ENCODE data around the gene FABP1. TPM values are rescaled to one million over a fixed set of nuclear protein-coding genes. Genes with fewer than 3 reads are reported as not detected.

FABP1 gene
- not detected for polyA plus RNA-seq (2013, experiment 1 of 2)
- 0.71 TPM for polyA plus RNA-seq (2013, experiment 2 of 2)

GRCh38 chr2:88127888-88128653 lies at the start of gene FABP1:
TSS of gene FABP1 (minus strand) at chr2:88128062. CDS start at chr2:88128017, 45 bp downstream.
- H3K4me3 ChIP-seq (ENCODE audit: extremely low read depth, insufficient read depth, low read length, poor library complexity, severe bottlenecking) = no peak within 1 kb of the TSS
- no peaks in the 10 kb centered on the region for H3K36me3 ChIP-seq (ENCODE audit: control insufficient read depth, insufficient read depth, low read length)
- no peaks in the 10 kb centered on the region for H3K4me1 ChIP-seq (ENCODE audit: control insufficient read depth, insufficient read depth, low read length, poor library complexity, severe bottlenecking)
- WGBS, 2 experiments (ENCODE audit: insufficient coverage in 2 of 2) = 83 to 88% methylated on average over 7 to 10 of the region's 12 CpGs
- H3K9me3 ChIP-seq (ENCODE audit: control insufficient read depth, low read length) = no peaks in the 10 kb centered on the region
- H3K27ac ChIP-seq (ENCODE audit: low read depth, low read length, severe bottlenecking) = no peak within 1 kb of the TSS

DNA sequence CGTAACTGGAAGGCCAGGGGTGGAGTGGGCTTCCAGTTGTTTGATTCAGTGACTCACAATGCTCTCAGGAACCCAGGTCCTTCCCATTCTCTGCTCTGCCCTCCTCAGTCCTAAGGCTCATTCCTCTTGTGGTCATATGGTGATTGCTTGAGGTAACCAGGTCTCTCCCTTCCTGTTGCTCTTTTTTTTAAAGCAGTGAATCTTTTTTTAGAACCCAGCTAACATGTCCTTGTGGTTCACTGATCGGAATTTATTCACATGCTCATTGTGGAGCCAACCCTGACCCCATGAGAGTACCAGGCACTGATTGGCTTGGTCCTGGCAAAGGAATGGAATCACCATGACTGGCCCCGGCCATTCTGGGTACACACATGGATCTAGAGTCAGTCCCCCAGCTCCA lies 49.7 kb upstream of the FABP1 start:
- Histone ChIP-seq H3K9me3 (ENCODE audit: control insufficient read depth, low read length) (no peaks in the 10 kb centered on the region), H3K36me3 (ENCODE audit: control insufficient read depth, insufficient read depth, low read length) (no peaks in the 10 kb centered on the region), H3K4me1 (ENCODE audit: control insufficient read depth, insufficient read depth, low read length, poor library complexity, severe bottlenecking) (no peaks in the 10 kb centered on the region), H3K27ac (ENCODE audit: low read depth, low read length, severe bottlenecking) (no peak overlapping the region), H3K4me3 (ENCODE audit: extremely low read depth, insufficient read depth, low read length, poor library complexity, severe bottlenecking) (no peak overlapping the region)
- WGBS, 2 experiments (ENCODE audit: insufficient coverage in 2 of 2) = 90 to 98% methylated on average over 2 to 3 of the region's 3 CpGs

DNA sequence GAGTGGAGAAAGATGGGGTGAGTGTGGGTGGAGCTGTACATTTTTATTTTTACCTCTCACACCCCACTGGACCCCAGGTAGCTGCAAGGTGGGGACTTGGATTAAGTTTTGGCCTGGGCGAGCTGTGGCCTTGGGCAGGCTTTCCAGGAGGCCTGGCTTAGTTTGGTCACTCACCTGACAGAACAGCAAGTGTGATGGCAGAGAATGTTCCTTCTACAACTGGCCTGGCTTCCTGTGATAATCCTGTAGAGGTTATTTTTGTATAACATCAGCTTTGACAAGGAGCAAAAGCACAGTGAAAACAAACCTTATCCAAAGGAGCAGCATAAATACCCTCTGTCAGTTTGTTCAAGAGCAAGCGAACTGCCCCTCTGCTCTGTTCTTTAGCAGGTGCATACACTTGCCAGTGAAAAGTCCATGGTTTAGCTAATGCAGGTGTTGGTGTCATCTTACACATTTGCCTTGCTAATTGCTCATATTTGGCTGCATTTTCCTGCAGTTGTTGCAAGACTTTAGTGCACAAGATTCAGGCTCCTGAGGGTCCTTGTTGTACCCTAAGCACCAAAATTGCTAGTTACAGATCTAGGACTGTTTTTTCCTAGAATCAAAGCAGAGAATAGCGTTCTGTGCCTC lies 48.6 kb upstream of the FABP1 start:
- H3K9me3 ChIP-seq (ENCODE audit: control insufficient read depth, low read length) = no peaks in the 10 kb centered on the region
- H3K4me3 ChIP-seq (ENCODE audit: extremely low read depth, insufficient read depth, low read length, poor library complexity, severe bottlenecking) = no peak overlapping the region
- no peak overlapping the region for H3K27ac ChIP-seq (ENCODE audit: low read depth, low read length, severe bottlenecking)
- H3K36me3 ChIP-seq (ENCODE audit: control insufficient read depth, insufficient read depth, low read length) = no peaks in the 10 kb centered on the region
- H3K4me1 ChIP-seq (ENCODE audit: control insufficient read depth, insufficient read depth, low read length, poor library complexity, severe bottlenecking) = no peaks in the 10 kb centered on the region
- 83 to 86% methylated on average over 2 to 3 of the region's 3 CpGs for WGBS, 2 experiments (ENCODE audit: insufficient coverage in 2 of 2)

DNA sequence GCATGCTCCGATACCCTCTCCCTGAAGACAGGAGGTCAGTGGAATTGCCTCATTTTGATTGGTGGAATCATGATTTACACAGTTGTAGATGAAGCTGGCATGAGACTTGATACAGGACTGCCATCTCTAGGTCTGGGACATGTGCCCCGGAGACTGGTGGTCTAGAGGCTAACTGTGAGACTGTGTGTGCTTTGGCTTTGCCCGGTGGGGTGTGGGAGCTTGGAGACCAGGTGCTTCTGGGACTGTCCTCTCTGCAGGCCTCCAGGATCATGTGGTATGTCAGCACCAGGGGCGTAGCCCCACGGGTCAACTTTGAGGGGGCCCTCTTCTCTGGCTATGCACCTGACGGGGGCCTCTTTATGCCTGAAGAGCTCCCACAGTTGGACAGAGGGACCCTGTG lies 45.0 kb upstream of the FABP1 start:
- Histone ChIP-seq H3K4me3 (ENCODE audit: extremely low read depth, insufficient read depth, low read length, poor library complexity, severe bottlenecking) (no peak overlapping the region), H3K9me3 (ENCODE audit: control insufficient read depth, low read length) (no peaks in the 10 kb centered on the region), H3K4me1 (ENCODE audit: control insufficient read depth, insufficient read depth, low read length, poor library complexity, severe bottlenecking) (no peaks in the 10 kb centered on the region), H3K27ac (ENCODE audit: low read depth, low read length, severe bottlenecking) (no peak overlapping the region), H3K36me3 (ENCODE audit: control insufficient read depth, insufficient read depth, low read length) (no peaks in the 10 kb centered on the region)
- 90 to 91% methylated on average over 5 of the region's 6 CpGs for WGBS, 2 experiments (ENCODE audit: insufficient coverage in 2 of 2)

GRCh38 chr2:88171966-88172365 lies 44.1 kb upstream of the FABP1 start:
- Histone ChIP-seq H3K4me3 (ENCODE audit: extremely low read depth, insufficient read depth, low read length, poor library complexity, severe bottlenecking) (no peak overlapping the region), H3K4me1 (ENCODE audit: control insufficient read depth, insufficient read depth, low read length, poor library complexity, severe bottlenecking) (no peaks in the 10 kb centered on the region), H3K9me3 (ENCODE audit: control insufficient read depth, low read length) (no peaks in the 10 kb centered on the region), H3K27ac (ENCODE audit: low read depth, low read length, severe bottlenecking) (no peak overlapping the region), H3K36me3 (ENCODE audit: control insufficient read depth, insufficient read depth, low read length) (no peaks in the 10 kb centered on the region)
- 100% methylated on average over 1 of the region's 1 CpG; no CpG with 5 or more reads in 1 of the 2 experiments for WGBS, 2 experiments (ENCODE audit: insufficient coverage in 2 of 2)

- peak overlapping the region; percentile 45 for H3K4me3 ChIP-seq (ENCODE audit: extremely low read depth, insufficient read depth, low read length, poor library complexity, severe bottlenecking)
- no peak overlapping the region for H3K27ac ChIP-seq (ENCODE audit: low read depth, low read length, severe bottlenecking)
- H3K4me1 ChIP-seq (ENCODE audit: control insufficient read depth, insufficient read depth, low read length, poor library complexity, severe bottlenecking) = no peaks in the 10 kb centered on the region
- 4 to 7% methylated on average over 12 to 26 of the region's 37 CpGs for WGBS, 2 experiments (ENCODE audit: insufficient coverage in 2 of 2)
- no peaks in the 10 kb centered on the region for H3K9me3 ChIP-seq (ENCODE audit: control insufficient read depth, low read length)
- no peaks in the 10 kb centered on the region for H3K36me3 ChIP-seq (ENCODE audit: control insufficient read depth, insufficient read depth, low read length)
These were observed 42.6 kb upstream of the FABP1 start for GRCh38 chr2:88170472-88170892.

DNA sequence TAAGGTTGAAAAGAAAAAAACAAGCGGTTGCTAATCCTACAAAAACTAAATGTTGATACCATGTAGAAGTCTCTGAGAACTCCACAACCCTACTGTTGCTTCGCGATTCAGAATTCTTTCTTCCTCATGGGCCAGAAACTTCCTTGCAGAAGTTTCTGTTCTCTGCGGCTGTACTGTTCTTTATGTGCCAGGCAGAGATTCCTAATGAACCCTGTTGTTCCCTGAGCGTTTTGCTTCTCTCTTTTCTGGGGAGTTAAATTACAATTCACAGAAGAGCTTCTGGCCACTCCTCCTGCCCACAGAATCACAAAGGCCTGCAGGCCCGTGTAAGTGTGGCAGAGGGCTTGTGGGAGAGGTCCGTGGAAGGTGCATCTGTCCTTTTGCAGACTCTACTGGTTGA lies 40.5 kb upstream of the FABP1 start:
- no peaks in the 10 kb centered on the region for H3K36me3 ChIP-seq (ENCODE audit: control insufficient read depth, insufficient read depth, low read length)
- 78 to 85% methylated on average over 4 to 6 of the region's 7 CpGs for WGBS, 2 experiments (ENCODE audit: insufficient coverage in 2 of 2)
- H3K9me3 ChIP-seq (ENCODE audit: control insufficient read depth, low read length) = no peaks in the 10 kb centered on the region
- H3K4me3 ChIP-seq (ENCODE audit: extremely low read depth, insufficient read depth, low read length, poor library complexity, severe bottlenecking) = no peak overlapping the region
- H3K4me1 ChIP-seq (ENCODE audit: control insufficient read depth, insufficient read depth, low read length, poor library complexity, severe bottlenecking) = no peaks in the 10 kb centered on the region
- H3K27ac ChIP-seq (ENCODE audit: low read depth, low read length, severe bottlenecking) = no peak overlapping the region

- Histone ChIP-seq H3K9me3 (ENCODE audit: control insufficient read depth, low read length) (no peaks in the 10 kb centered on the region), H3K36me3 (ENCODE audit: control insufficient read depth, insufficient read depth, low read length) (no peaks in the 10 kb centered on the region), H3K27ac (ENCODE audit: low read depth, low read length, severe bottlenecking) (no peak overlapping the region), H3K4me3 (ENCODE audit: extremely low read depth, insufficient read depth, low read length, poor library complexity, severe bottlenecking) (no peak overlapping the region), H3K4me1 (ENCODE audit: control insufficient read depth, insufficient read depth, low read length, poor library complexity, severe bottlenecking) (no peaks in the 10 kb centered on the region)
- WGBS, 2 experiments (ENCODE audit: insufficient coverage in 2 of 2) = 89 to 100% methylated on average over 2 of the region's 2 CpGs
These were observed 39.9 kb upstream of the FABP1 start for GRCh38 chr2:88167740-88168139.

GRCh38 chr2:88165332-88166003 lies 37.6 kb upstream of the FABP1 start:
- Histone ChIP-seq H3K4me3 (ENCODE audit: extremely low read depth, insufficient read depth, low read length, poor library complexity, severe bottlenecking) (no peak overlapping the region), H3K9me3 (ENCODE audit: control insufficient read depth, low read length) (no peaks in the 10 kb centered on the region), H3K36me3 (ENCODE audit: control insufficient read depth, insufficient read depth, low read length) (no peaks in the 10 kb centered on the region), H3K27ac (ENCODE audit: low read depth, low read length, severe bottlenecking) (no peak overlapping the region), H3K4me1 (ENCODE audit: control insufficient read depth, insufficient read depth, low read length, poor library complexity, severe bottlenecking) (no peaks in the 10 kb centered on the region)
- WGBS, 2 experiments (ENCODE audit: insufficient coverage in 2 of 2) = 0% methylated on average over 1 of the region's 1 CpG; no CpG with 5 or more reads in 1 of the 2 experiments

DNA sequence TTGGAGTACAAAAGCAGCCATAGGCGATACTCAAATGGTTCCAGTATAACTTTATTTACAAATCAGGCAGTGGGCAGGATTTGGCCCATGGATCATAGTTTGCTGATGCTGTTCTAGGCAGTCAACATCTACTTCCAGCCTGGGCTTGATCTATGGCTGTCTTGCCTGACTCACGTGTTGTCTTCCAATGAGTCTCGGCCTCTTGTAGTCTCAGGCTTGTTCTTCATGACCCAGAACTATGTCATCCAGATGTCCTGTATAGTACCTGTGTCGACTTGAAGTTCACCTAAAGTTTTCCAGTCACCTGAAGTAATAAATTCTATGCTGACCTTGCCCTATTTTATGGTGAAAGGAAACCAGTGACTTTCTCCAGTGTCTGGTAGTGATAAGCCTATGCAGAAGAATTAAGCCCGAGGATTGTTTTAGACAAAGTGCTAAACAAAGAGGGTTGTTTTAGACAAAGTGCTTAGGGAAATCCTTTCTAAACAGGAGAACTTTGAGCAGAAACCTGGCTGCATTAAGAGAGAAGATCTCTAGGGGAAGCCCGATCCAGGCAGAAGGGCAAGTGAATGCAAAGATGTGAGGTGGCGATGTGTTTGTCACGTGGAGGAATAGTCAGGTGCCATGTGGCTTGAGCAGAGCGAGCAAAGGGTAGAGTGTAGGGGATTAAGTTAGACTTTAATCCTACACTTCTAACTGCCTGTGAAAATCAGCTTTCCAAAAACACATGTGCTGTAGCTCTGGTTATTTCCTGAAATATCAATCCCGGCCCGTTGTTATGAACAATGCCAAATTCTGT lies 33.8 kb upstream of the FABP1 start:
- Histone ChIP-seq H3K4me3 (ENCODE audit: extremely low read depth, insufficient read depth, low read length, poor library complexity, severe bottlenecking) (no peak overlapping the region), H3K4me1 (ENCODE audit: control insufficient read depth, insufficient read depth, low read length, poor library complexity, severe bottlenecking) (no peaks in the 10 kb centered on the region), H3K36me3 (ENCODE audit: control insufficient read depth, insufficient read depth, low read length) (no peaks in the 10 kb centered on the region), H3K27ac (ENCODE audit: low read depth, low read length, severe bottlenecking) (no peak overlapping the region), H3K9me3 (ENCODE audit: control insufficient read depth, low read length) (no peaks in the 10 kb centered on the region)
- 90% methylated on average over 9 to 10 of the region's 11 CpGs for WGBS, 2 experiments (ENCODE audit: insufficient coverage in 2 of 2)

All from mesodermal cell (in vitro differentiated cells).